ENCODE measurements around the gene ZDHHC18. TPM values are rescaled to one million over a fixed set of nuclear protein-coding genes. Genes with fewer than 3 reads are reported as not detected.

ZDHHC18 gene
- total RNA-seq, 1 experiment from 2014 or later: 33.1 TPM

DNA sequence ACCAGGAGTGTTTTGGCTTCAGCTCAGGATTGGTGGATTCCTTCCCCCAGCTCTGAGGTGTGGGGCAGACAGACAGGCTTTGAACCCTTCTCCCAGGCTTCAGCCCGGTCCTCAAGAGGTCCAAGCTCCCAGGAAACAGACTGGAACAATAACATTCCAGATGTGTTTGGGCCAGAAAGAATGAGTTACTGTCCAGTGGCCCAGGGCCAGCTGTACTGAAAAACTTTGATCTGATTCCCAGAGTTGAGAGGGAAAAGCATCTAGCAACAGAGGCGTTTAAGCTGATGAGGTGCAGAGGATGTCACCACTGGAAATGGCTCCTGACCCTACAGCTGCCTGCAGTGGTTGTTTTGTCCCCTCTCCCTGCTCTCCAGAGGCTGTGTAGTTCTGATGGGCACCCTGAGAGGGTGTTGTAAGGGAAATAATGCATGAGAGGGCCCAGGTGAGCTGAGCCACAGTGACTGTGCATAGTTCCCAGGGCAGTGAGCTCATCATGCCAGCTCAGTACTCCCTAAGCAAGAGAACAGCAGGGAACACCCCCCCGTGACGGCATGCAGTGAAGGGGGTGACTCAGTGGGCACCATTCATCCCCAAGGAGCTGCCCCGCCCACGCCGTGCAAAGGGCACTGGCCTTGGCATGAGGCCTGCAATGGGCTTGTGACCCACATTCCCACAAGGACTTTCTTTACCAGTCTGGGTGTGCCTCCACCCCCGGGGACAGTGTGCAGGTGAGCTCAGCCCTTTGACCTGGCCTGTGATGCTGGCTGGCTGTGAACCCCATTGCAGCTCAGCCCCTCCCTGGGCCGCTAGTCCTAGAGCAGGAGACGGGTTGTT lies 22.7 kb downstream of the ZDHHC18 start:
- TF ChIP-seq CTCF (conservative IDR thresholded peaks at IDR 0.05): no peak
- H3K27me3 Mint-ChIP-seq (ENCODE audit: low read depth): no peaks in the 10 kb centered on the region
- no peak overlapping the region for H3K4me3 Mint-ChIP-seq
- Histone ChIP-seq H3T11ph (ENCODE audit: low read length) (no peak overlapping the region), H2BK20ac (ENCODE audit: low read depth, low read length, poor library complexity, severe bottlenecking) (no peak overlapping the region), H3K23me2 (ENCODE audit: insufficient read length, low read depth, low read length, poor library complexity, severe bottlenecking) (no peaks in the 10 kb centered on the region), H3K4me2 (ENCODE audit: insufficient read depth, insufficient read length, low read length) (no peak overlapping the region), H2BK12ac (ENCODE audit: insufficient read length, low read depth, low read length) (no peak overlapping the region), H3K56ac (ENCODE audit: insufficient read length, low read depth, low read length) (no peak overlapping the region), H3K14ac (ENCODE audit: insufficient read depth, low read length) (no peak overlapping the region), H4K5ac (ENCODE audit: insufficient read length, low read depth, low read length) (no peak overlapping the region), H3K18ac (ENCODE audit: insufficient read length, low read depth, low read length) (no peak overlapping the region), H4K20me1 (ENCODE audit: control insufficient read depth, insufficient read depth, insufficient read length) (no peaks in the 10 kb centered on the region), H2BK120ac (ENCODE audit: low read depth, low read length, poor library complexity, severe bottlenecking) (no peak overlapping the region), H4K91ac (ENCODE audit: insufficient read length, low read depth, low read length) (no peak overlapping the region), H3K79me2 (ENCODE audit: insufficient read depth, low read length) (no peaks in the 10 kb centered on the region), H4K8ac (replicated peaks; ENCODE audit: insufficient read length, low read depth, low read length) (no peak overlapping the region), H2BK5ac (ENCODE audit: insufficient read length, low read length) (no peak overlapping the region), H3K27me3 (ENCODE audit: insufficient read depth, low read length) (no peaks in the 10 kb centered on the region), H3K4me1 (ENCODE audit: insufficient read depth, low read length) (no peaks in the 10 kb centered on the region), H3K4ac (ENCODE audit: low read depth, low read length) (no peak overlapping the region), H2AK5ac (ENCODE audit: insufficient read length, low read length) (no peak overlapping the region), H3K23ac (ENCODE audit: insufficient read length, low read depth, low read length) (no peak overlapping the region), H3K9ac (ENCODE audit: extremely low read depth, insufficient read length, low read length) (no peak overlapping the region), H2AFZ (ENCODE audit: low read length) (no peak overlapping the region), H3K79me1 (ENCODE audit: insufficient read depth, low read depth, low read length, poor library complexity, severe bottlenecking) (no peaks in the 10 kb centered on the region), H3K27ac (ENCODE audit: insufficient read length, low read depth, low read length) (no peak overlapping the region), H2BK15ac (ENCODE audit: low read depth, low read length) (no peak overlapping the region), H3K9me3 (ENCODE audit: control insufficient read depth, low read depth, low read length) (no peaks in the 10 kb centered on the region)
- H3K27ac Mint-ChIP-seq: 0 out of 7 replicates have a peak overlapping the region, but pooled peaks of 1 of the 3 experiments have one; percentile 35
- no peaks in the 10 kb centered on the region for H3K9me3 Mint-ChIP-seq
- H3K36me3 Mint-ChIP-seq (ENCODE audit: insufficient read depth in 1 of 3, low read depth in 3 of 3): peaks cover 27 to 69% (median 57%) of the 10 kb centered on the region in 3 experiments; a peak in 6 of 7 replicates
- WGBS (ENCODE audit: extremely low coverage, insufficient read length, low lambda C conversion rate): no CpG with 5 or more reads among the region's 10 CpGs
- H3K4me1 Mint-ChIP-seq: peaks cover 7% of the 10 kb centered on the region in 2 experiments
- DNase-seq: no peak
